Right lobe of liver (tissue), 6 donors: ENCODE data around the gene MED15. TPM values are rescaled to one million over a fixed set of nuclear protein-coding genes. Genes with fewer than 3 reads are reported as not detected.

Experiments
- ATAC-seq, 4 donors: fragments of 200-7000 bp; cut with Tn5 transposase; one replicate each; pipeline ENCODE4 v1.9.1; 2020; ENCODE audit warnings: mild to moderate bottlenecking in 4 of 4, moderate library complexity in 4 of 4
- DNase-seq, 3 donors: peaks; one replicate each; pipeline ENCODE4 v3.0.0-alpha.2; 2020
- H3K27ac ChIP-seq, 3 donors: fragments of 200-600 bp; one replicate each; pipeline ENCODE4 v1.8.0; 2022
- H3K27me3 ChIP-seq, 2 donors: fragments of 200-600 bp; one replicate each; pipeline ENCODE4 v1.8.0; 2022
- H3K36me3 ChIP-seq, 4 donors: fragments of 200-600 bp; sonication (generic) in 1 of 4; one replicate each; pipeline versions ENCODE4 v1.5.1 to v1.8.0; 2017 to 2022; ENCODE audit warnings: control low read depth in 1 of 4
- H3K4me1 ChIP-seq, 4 donors: fragments of 200-600 bp; sonication (generic) in 1 of 4; one replicate each; pipeline versions ENCODE4 v1.5.1 to v1.8.0; 2017 to 2022; ENCODE audit warnings: control low read depth in 1 of 4
- H3K4me3 ChIP-seq, 3 donors: fragments of 200-600 bp; one replicate each; pipeline ENCODE4 v1.8.0; 2022
- H3K9me3 ChIP-seq, 4 donors: fragments of 200-600 bp; sonication (generic) in 1 of 4; one replicate each; pipeline versions ENCODE4 v1.5.1 to v1.8.0; 2017 to 2022; ENCODE audit warnings: control low read depth in 1 of 4
- CTCF ChIP-seq, 4 donors: fragments of 200-600 bp in 3 of 4; fragments of 450-650 bp in 1 of 4; IDR thresholded peaks; one replicate each; pipeline versions ENCODE4 v1.5.1 to v1.8.0; 2016 to 2022; ENCODE audit warnings: antibody characterized with exemption in 4 of 4, mild to moderate bottlenecking in 2 of 4
- POLR2A ChIP-seq: fragments of 450-650 bp; IDR thresholded peaks from one replicate; pipeline ENCODE4 v1.6.1; 2017; ENCODE audit warnings: antibody characterized with exemption, mild to moderate bottlenecking
- WGBS: methylation state at CpG from one replicate; pipeline ENCODE4 v1.1.6; 2018; ENCODE audit warnings: low coverage, low lambda C conversion rate; ENCODE audit not compliant: insufficient coverage; ENCODE audit errors: missing lambda C conversion rate; 5-methylcytosine and 5-hydroxymethylcytosine counted together
- intact Hi-C, 2 donors: fragments of 100-400 bp; cut with DNase I; formaldehyde crosslinking; loops; one replicate each; pipeline versions ENCODE4 v1.11.2 to v1.14.1; 2022
- total RNA-seq, 6 experiments: library from RNA; depleted of rRNA in 2 of 6; stranded (reverse); fragments of >200 nt in 2 of 6; fragmentation: NEBNext Ultra II Directional in 3 of 6; extraction: Animal tissue kit (Norgen Biotek cat#: 25700) in 3 of 6; gene quantifications; one replicate each; pipeline versions ENCODE4 v1.1.0 to v1.2.4, GENCODE V29; 2016 to 2023
- donor health status: DM: no; HTN: yes; CAD: no.
- donor health status: DM: no; HTN: no; CAD: no.
- donor health status: DM: no; HTN: no; CAD: no.
- donor health status: DM: no; HTN: yes; CAD: no.
- donor health status: DM: no; HTN: yes; CAD: no.

MED15 gene
- total RNA-seq, 6 experiments from 2014 or later: 15.7 to 34.7 (median 23.6) TPM

DNA sequence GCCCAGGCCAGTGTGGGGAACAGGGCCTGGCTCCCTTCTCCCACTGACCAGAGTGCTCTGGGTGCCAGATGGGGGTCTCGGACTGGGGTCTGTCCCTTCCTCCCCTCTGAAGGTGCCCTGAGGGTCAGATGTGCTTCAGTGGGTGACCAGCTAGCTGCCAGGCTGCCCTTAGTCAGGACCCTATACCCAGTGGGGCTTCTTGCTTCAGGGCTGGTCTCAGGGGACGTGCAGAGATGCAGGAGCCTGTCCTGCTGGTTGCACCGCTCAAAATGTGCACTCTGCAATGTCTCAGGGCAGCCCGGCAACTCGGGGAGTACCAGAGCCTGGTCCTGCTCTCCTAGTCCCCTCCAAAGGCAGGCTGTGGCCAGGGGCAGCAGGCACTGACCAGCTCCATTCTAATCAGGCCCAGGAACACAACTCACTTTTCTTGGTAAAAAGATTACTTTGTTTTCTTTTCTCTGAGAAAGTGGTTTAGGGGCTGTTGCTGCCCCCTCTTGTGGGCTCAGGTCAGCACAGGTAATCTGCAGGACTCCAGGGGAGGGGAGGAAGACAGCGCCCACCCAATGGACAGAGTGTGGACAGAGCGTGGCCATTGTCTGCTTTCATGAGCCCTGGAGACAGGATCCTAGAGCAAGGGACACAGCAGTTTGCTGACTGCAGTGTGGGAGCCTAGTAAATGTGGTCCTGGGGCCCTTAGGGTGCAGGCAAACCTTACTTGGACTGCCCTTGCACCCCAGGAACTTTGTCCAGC, 80.9 kb downstream of the MED15 start:
- Histone ChIP-seq H3K4me1 (no peaks in the 10 kb centered on the region), H3K36me3 (peaks cover 0 to 43% (median 13%) of the 10 kb centered on the region in 4 donors), H3K27me3 (no peaks in the 10 kb centered on the region), H3K4me3 (no peak overlapping the region), H3K9me3 (no peaks in the 10 kb centered on the region), H3K27ac (no peak overlapping the region)
- DNase-seq: no peak
- intact Hi-C loops: no loop called here
- TF ChIP-seq POLR2A: no peak
- TF ChIP-seq CTCF (IDR thresholded peaks at IDR 0.05): no peak
- WGBS: 60% methylated on average over 1 of the region's 7 CpGs
- peak in 1 of 4 donors; percentile 12 for ATAC-seq

DNA sequence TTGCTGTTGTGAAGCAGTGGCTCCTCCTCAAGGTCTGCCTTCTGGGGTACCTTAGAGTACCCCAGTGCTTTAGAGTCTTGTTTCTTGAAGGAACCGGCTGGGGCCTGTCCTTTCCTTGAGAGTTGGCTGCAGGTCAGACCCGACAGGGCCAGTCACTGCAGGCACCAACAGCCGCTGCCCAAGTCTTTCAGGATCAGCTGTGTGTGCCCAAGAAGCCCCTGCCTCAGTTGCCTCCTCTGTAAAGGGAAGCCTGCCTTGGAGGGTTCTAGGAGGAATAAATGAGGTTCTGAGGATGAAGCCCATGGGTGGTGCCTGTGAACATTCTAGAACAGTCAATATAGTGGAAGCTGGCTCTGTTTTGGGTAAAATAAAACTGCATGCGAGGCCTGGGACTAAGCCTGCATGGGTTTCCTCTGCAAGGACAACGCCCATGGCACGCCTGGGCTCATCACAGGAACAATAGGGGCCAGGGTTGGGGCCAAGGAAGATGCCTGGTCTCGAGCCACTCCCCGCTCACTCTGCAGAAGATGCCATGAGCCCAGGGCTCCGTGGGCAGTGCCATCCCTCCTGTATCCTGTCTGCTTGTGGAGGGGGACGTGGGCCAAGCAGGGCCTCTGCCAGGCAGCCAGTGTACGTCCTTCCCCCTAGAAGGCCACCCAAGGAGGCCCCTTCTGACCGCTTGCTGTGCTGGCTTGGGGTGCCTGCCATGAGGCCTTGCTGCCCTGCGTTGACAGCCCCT, 81.6 kb downstream of the MED15 start:
- Histone ChIP-seq H3K27me3 (no peaks in the 10 kb centered on the region), H3K27ac (no peak overlapping the region), H3K9me3 (no peaks in the 10 kb centered on the region), H3K36me3 (peaks cover 0 to 35% (median 9%) of the 10 kb centered on the region in 4 donors), H3K4me3 (no peak overlapping the region), H3K4me1 (no peaks in the 10 kb centered on the region)
- ATAC-seq (peak in 1 of 4 donors; percentile 10), DNase-seq (peak in 1 of 3 donors; percentile 17)
- intact Hi-C loops: no loop called here
- no peak for TF ChIP-seq CTCF (IDR thresholded peaks at IDR 0.05)
- TF ChIP-seq POLR2A: no peak
- no CpG with 5 or more reads among the region's 13 CpGs for WGBS

GRCh38 chr22:20589614-20590476, 82.4 kb downstream of the MED15 start:
- intact Hi-C loops: no loop called here
- Histone ChIP-seq H3K4me3 (no peak overlapping the region), H3K36me3 (peaks cover 0 to 27% (median 4%) of the 10 kb centered on the region in 4 donors), H3K27me3 (no peaks in the 10 kb centered on the region), H3K9me3 (no peaks in the 10 kb centered on the region), H3K27ac (no peak overlapping the region), H3K4me1 (no peaks in the 10 kb centered on the region)
- WGBS: 54% methylated on average over 3 of the region's 15 CpGs
- DNase-seq (peak in 1 of 3 donors; percentile 34), ATAC-seq (no peak)
- TF ChIP-seq CTCF (IDR thresholded peaks at IDR 0.05) (no peak), POLR2A (no peak)

GRCh38 chr22:20590477-20591294, 83.3 kb downstream of the MED15 start:
- no peak for ATAC-seq
- intact Hi-C loops: no loop called here

More at GRCh38 chr22:20590477-20591294, 83.3 kb downstream of the MED15 start:
- H3K4me1 ChIP-seq: no peaks in the 10 kb centered on the region
- no peaks in the 10 kb centered on the region for H3K9me3 ChIP-seq
- no peak for DNase-seq
- peaks cover 0 to 19% (median 0%) of the 10 kb centered on the region in 4 donors for H3K36me3 ChIP-seq
- no peaks in the 10 kb centered on the region for H3K27me3 ChIP-seq
- no peak for TF ChIP-seq POLR2A
- TF ChIP-seq CTCF (IDR thresholded peaks at IDR 0.05): no peak
- 70% methylated on average over 2 of the region's 9 CpGs for WGBS
- no peak overlapping the region for H3K4me3 ChIP-seq
- H3K27ac ChIP-seq: no peak overlapping the region
